Fibroblast of peridontal ligament (primary cell): Measurements from ENCODE around the gene ELANE.
"Not testable (repeated sequence)": the region's sequence is repeated elsewhere in the genome, so short reads cannot be mapped to it uniquely, and the experiment has no call there.

Source experiments
- DNase-seq: peaks from one replicate; pipeline ENCODE4 v3.0.0-alpha.2; 2010; ENCODE audit errors: extremely low read depth

The ELANE gene

DNA sequence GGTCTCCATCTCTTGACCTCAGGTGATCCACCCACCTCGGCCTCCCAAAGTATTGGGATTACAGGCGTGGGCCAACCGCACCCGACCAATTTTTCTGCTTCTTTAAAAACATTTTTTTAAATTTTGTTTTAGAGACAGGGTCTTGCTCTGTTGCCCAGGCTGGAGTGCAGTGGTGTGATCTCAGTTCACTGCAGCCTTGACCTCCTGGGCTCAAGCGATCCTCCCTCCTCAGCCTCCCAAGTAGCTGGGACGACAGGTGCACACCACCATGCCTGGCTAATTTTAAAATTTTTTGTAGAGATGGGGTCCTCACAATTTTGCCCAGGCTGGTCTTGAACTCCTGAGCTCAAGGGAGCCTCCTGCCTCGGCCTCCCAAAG is 9.3 kb upstream of the ELANE start:
- DNase-seq = not testable (repeated sequence)

DNA sequence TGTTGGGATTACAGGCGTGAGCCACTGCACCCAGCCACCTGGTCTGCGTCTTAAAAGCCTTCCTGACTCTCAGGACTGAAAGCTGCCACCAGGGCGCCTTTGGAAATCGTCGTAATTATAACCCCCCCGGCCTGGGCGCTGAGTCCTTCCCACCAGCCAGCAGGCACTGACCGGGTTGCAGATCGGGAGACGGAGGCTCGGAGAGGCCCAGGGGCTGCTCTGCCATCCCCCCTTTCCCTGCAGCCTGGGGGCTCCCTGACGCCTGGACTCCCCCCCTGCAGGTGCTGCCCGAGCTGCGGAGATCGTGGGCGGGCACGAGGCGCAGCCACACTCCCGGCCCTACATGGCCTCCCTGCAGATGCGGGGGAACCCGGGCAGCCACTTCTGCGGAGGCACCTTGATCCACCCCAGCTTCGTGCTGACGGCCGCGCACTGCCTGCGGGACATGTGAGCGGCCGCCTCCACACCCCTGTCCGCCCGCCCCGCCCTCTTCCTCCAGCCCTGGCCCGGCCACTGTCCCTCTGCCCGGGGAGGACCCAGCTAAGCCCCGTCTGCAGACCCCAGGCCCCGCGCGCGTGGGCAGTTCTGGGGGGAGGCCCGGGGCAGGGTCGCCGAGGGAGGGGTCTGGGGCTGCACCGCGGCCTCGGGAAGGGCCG is 8.8 kb upstream of the ELANE start:
- DNase-seq = no peak

DNA sequence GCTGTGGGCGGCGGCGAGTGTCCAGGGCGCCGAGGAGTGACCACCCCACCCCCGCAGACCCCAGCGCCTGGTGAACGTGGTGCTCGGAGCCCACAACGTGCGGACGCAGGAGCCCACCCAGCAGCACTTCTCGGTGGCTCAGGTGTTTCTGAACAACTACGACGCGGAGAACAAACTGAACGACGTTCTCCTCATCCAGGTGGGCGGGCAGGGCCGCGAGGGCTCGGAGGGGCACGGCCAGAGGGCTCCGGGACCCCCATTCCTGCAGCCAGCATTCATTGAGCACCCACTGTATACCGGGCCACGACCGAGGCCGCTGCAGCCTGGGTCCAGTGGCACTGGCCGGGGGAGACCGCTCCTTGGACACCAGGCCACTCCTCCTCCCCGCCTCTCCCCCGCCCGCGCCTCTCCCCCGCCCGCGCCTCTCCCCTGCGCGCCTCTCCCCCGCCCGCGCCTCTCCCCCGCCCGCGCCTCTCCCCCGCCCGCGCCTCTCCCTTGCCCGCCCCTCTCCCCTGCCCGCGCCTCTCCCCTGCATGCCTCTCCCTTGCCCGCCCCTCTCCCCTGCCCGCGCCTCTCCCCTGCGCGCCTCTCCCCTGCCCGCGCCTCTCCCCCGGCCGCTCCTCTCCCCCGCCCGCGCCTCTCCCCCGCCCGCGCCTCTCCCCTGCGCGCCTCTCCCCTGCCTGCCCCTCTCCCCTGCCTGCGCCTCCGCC is 8.1 kb upstream of the ELANE start:
- no peak for DNase-seq

GRCh38 chr19:844546-844971 is 7.5 kb upstream of the ELANE start:
- no peak for DNase-seq

DNA sequence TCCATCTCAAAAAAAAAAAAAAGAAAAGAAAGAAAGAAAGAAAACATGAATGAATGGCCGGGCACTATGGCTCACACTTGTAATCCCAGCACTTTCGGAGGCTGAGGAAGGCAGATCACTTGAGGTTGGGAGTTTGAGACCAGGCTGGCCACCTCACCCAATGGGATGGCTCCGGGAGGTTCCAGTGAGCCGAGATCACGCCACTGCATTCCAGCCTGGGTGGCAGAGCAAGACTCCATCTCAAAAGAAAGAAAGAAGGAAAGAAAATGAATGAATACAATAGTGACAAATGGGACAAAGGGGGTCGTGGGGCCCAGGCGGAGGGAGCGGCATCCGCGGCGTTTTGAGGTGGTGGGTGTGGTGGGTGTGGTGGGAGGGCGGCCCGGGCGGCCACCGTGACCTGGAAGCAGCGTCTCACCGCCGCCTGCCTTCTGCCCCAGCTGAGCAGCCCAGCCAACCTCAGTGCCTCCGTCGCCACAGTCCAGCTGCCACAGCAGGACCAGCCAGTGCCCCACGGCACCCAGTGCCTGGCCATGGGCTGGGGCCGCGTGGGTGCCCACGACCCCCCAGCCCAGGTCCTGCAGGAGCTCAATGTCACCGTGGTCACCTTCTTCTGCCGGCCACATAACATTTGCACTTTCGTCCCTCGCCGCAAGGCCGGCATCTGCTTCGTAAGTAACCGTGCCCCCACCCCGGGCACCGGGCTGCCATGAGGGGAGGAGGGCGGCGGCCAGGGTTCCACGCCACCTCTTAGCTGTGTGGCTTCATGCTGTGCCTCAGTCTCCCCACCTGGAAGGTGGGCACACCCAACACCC is 6.2 kb upstream of the ELANE start:
- DNase-seq = no peak

DNA sequence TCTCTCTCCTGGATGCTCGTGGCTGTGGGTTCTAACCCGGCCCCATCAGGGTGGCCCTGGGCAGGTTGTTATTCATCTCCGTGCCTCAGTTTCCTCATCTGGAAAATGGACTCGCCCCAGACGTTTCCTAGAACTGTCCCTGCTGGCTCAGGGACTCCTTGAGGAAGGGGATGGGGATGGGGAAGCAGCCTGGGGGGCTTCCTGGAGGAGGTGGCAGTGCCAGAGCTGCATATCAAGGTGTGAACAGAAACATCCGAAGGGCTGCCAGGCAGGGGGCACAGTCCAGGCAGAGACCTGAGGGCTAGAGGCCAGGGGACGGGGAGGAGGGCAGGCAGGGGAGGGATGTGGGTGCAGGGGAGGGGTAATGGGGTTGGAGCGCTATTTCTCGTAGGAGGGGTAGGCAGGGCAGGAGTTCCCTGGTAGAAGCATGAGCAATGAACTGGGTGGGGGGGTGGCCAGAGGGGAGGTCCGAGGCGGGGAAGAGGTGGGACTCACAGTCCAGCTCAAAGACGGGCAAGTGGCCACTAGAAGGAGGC is 3.6 kb upstream of the ELANE start:
- DNase-seq = no peak

DNA sequence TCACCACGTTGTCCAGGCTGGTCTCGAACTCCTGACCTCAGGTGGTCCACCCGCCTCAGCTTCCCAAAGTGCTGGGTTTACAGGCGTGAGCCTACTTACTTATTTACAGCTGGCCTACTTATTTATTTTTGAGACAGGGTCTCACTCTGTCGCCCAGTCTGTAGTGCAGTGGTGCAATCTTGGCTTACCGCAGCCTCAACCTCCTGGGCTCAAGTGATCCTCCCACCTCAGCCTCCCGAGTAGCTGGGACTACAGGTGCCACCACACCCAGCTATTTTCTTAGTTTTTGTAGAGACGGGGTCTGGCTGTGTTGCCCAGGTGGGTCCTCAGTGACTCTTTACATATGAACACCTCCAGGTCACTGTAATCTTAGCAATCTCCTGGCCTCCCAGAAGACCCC is 2.9 kb upstream of the ELANE start:
- DNase-seq = not testable (repeated sequence)

DNA sequence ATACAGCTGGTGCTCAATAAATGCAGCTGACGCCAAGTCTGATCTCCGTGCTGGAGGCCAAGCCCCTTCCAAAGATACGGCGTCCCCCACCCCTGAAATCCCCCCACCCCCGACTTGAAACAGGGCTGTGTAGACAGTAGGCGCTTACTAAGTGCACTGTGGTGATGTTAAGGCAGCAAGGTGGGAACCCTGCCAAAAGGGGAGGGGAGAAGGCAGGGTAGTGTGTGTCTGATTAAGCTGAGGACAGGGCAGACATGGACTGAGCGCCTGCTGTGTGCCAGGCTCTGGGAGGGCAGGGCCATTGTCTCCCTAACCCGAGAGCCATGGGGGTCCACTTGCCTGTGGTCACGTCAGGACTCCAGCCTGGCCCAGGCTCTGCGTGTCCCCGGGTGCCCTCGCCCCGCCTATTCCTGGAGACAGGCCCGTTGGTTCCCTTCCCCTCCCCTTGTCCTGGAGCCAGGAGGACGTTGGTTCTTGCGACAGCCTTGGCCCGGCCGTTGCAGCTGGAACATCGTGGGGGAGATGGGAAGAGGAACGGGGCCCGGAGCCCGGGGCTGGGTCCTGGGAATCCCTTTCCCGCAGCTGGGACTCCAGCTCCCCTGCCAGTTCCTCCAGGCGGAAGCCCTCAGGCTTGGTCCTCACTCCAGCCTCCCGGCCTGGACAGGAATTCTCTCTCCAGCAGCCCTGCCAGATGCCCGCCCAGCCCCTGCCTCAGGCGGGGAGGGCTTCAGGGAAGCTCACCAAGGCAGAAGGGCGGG is 1.7 kb upstream of the ELANE start:
- DNase-seq = peak; percentile 95

DNA sequence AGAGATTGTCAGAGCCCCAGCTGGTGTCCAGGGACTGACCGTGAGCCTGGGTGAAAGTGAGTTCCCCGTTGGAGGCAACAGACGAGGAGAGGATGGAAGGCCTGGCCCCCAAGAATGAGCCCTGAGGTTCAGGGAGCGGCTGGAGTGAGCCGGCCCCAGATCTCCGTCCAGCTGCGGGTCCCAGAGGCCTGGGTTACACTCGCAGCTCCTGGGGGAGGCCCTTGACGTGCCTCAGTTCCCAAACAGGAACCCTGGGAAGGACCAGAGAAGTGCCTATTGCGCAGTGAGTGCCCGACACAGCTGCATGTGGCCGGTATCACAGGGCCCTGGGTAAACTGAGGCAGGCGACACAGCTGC is 1.1 kb upstream of the ELANE start:
- no peak for DNase-seq

GRCh38 chr19:853014-853585 is 997 bp downstream of the ELANE start:
- DNase-seq = no peak

DNA sequence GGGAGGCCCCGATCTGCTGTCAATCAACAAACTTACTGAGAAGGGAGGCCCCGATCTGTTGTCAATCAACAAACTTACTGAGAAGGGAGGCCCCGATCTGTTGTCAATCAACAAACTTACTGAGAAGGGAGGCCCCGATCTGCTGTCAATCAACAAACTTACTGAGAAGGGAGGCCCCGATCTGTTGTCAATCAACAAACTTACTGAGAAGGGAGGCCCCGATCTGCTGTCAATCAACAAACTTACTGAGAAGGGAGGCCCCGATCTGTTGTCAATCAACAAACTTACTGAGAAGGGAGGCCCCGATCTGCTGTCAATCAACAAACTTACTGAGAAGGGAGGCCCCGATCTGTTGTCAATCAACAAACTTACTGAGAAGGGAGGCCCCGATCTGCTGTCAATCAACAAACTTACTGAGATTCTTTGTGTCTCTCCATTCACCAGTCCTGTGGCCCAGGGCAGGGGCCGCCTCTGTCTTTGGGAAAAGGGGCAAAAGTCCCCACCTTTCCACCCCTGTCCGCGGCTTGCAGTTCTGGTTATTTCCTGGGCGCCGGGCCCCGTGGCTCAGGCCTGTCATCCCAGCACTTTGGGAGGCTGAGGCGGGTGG is 1.6 kb downstream of the ELANE start:
- not testable (repeated sequence) for DNase-seq

DNA sequence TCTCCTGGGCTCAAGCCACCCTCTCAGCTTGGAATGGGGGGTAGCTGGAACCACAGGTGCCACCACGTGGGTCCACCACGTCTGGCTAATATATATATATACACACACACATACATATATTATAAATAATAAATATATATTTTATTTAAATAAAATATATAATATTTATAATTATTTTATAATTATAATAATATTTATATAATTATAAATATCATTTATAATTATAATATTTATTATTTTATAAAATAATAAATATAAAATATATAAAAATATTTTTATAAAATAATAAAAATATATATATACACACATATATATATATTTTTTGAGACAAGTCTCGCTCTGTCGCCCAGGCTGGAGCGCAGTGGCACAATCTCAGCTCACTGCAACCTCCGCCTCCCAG is 2.4 kb downstream of the ELANE start:
- DNase-seq = no peak

DNA sequence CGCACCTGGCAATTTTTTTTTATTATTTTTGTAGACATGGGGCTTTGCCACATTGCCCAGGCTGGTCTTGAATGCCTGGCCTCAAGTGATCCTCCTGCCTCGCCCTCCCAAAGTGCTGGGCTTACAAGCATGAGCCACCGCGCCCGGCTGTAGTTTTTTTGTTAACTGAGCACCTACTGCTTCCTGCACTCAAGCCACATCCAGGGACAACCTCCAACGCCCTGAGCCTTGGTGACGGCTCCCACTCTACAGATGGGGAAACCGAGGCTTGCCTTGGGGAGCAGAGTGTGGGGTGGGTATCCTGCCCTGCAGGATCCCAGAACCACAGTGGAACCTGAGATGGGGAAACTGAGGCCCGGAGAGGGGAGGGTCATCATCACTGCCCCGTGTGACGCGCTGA is 3.0 kb downstream of the ELANE start:
- no peak for DNase-seq

DNA sequence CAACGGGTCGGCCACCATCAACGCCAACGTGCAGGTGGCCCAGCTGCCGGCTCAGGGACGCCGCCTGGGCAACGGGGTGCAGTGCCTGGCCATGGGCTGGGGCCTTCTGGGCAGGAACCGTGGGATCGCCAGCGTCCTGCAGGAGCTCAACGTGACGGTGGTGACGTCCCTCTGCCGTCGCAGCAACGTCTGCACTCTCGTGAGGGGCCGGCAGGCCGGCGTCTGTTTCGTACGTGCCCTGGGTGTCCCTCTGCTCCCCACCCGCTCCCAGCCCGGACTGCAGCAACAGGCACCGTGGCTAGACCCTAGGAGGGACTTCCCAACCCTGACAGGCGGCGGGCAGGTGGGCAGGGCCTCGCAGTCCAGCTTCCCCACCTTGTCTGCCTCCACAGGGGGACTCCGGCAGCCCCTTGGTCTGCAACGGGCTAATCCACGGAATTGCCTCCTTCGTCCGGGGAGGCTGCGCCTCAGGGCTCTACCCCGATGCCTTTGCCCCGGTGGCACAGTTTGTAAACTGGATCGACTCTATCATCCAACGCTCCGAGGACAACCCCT is 3.5 kb downstream of the ELANE start:
- no peak for DNase-seq

GRCh38 chr19:858284-858683 is 6.2 kb downstream of the ELANE start:
- no peak for DNase-seq

DNA sequence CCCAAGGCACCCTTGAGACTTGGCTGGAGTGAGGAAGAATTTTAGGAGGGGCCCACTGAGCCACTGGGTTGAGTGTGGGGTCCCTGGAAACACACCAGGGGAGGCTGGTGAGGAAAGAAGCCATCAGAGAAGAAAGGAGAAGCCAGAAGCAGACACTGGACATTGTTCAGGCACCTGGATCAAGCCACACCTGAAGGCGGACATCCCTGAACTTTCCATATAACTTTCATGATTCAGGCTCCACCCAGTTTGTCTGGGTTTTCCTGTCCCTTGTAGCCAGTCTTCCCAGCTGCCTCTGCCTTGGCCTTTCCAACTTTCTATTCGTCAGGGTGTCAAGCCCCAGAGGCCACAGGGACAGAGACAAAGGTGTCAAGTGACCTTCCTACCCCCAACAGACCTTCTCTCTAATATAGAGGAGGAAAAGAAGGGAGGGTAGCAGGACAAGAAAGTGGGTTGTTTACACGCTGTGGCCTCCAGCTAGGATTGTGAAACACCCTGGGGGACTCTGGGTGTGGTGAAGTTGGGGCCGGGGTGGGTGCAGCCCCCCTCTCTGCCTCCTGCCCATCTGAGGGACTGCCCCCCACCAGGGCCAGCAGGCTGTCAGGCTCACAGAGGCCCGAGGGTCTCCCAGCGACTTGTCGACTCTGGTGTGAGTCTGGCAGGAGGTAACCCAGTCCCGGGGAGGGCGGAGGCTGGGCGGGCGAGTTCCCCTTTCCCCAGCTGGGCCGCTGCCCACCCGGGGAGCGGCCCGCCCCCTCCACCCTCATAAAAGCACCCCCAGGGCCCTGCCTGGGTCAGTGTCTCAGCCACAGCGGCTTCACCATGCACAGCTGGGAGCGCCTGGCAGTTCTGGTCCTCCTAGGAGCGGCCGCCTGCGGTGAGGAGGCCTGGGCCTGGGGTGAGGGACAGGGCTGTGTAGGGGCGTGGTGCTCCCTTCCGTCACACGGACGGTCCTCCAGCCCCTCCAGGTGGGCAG is 7.1 kb downstream of the ELANE start, which contains the start of gene CFD:
TSS of gene CFD (plus strand) at position 797 of the 976 bp plus-strand sequence. CDS start at position 823, 26 bp downstream.
- no peak for DNase-seq

GRCh38 chr19:861141-861755 is 9.1 kb downstream of the ELANE start:
- DNase-seq = no peak

- no peak for DNase-seq
Observed at GRCh38 chr19:861756-862580, 9.9 kb downstream of the ELANE start.
